Left lung (tissue), 10 donors: Measurements from ENCODE around the gene FCAMR. TPM values are rescaled to one million over a fixed set of nuclear protein-coding genes. Genes with fewer than 3 reads are reported as not detected.
A peak's percentile ranks its signal among the peaks of the same experiment; 100 is the strongest.

Source experiments
- ATAC-seq: fragments of 200-7000 bp; cut with Tn5 transposase; one replicate; pipeline ENCODE4 v1.9.1; 2020; ENCODE audit warnings: moderate library complexity
- DNase-seq, 4 donors: peaks; one replicate each; pipeline ENCODE4 v3.0.0-alpha.2; 2013 to 2020
- H3K27ac ChIP-seq, 2 donors: fragments of 200-600 bp; sonication (generic) in 1 of 2; one replicate each; pipeline versions ENCODE4 v1.5.0 to v1.8.0; 2020 to 2021
- H3K27me3 ChIP-seq, 2 donors: fragments of 200-600 bp; sonication (generic) in 1 of 2; one replicate each; pipeline versions ENCODE4 v1.5.0 to v1.8.0; 2020 to 2021
- H3K36me3 ChIP-seq, 2 donors: fragments of 200-600 bp; sonication (generic) in 1 of 2; one replicate each; pipeline versions ENCODE4 v1.5.0 to v1.8.0; 2020 to 2021
- H3K4me1 ChIP-seq, 2 donors: fragments of 200-600 bp; one replicate each; pipeline ENCODE4 v1.8.0; 2021
- H3K4me3 ChIP-seq, 2 donors: fragments of 200-600 bp; sonication (generic) in 1 of 2; one replicate each; pipeline versions ENCODE4 v1.5.0 to v1.8.0; 2020 to 2021; ENCODE audit warnings: mild to moderate bottlenecking in 1 of 2
- H3K9me3 ChIP-seq, 2 donors: fragments of 200-600 bp; sonication (generic) in 1 of 2; one replicate each; pipeline versions ENCODE4 v1.5.0 to v1.8.0; 2020 to 2021
- intact Hi-C, 2 donors: fragments of 100-400 bp; cut with DNase I; formaldehyde crosslinking; loops; one replicate each; pipeline versions ENCODE4 v1.11.2 to v1.14.2; 2022
- polyA plus RNA-seq, 6 donors: library from polyadenylated mRNA; unstranded; fragments of 120-200 nt; gene quantifications; one replicate each; pipeline ENCODE4 v1.2.1, GENCODE V29; 2013; ENCODE audit not compliant: insufficient read length in 6 of 6
- total RNA-seq, 2 donors: library from RNA; stranded (reverse); fragmentation: NEBNext Ultra II Directional; extraction: Animal tissue kit (Norgen Biotek cat#: 25700); gene quantifications; one replicate each; pipeline ENCODE4 v1.2.1, GENCODE V29; 2021
- TF ChIP-seq, protein P1 (sequence below), 2 donors: fragments of 200-600 bp; sonication (generic) in 1 of 2; IDR thresholded peaks; one replicate each; pipeline versions ENCODE4 v1.5.0 to v1.8.0; 2021; ENCODE audit warnings: antibody characterized with exemption in 2 of 2
- donor health status: DM: no; HTN: yes; CAD: no.
- donor health status: DM: no; HTN: no; CAD: no.

FCAMR gene
- total and polyA plus RNA-seq, 8 donors = 0.07 to 0.18 (median 0.07) TPM; not detected in 5

GRCh38 chr1:207004931-207005830, 34.9 kb upstream of the FCAMR start:
- DNase-seq (peak in 1 of 4 donors; percentile 63), ATAC-seq (peak; percentile 58)
- H3K9me3 ChIP-seq = no peaks in the 10 kb centered on the region
- H3K36me3 ChIP-seq = no peaks in the 10 kb centered on the region
- TF ChIP-seq, protein P1, sequence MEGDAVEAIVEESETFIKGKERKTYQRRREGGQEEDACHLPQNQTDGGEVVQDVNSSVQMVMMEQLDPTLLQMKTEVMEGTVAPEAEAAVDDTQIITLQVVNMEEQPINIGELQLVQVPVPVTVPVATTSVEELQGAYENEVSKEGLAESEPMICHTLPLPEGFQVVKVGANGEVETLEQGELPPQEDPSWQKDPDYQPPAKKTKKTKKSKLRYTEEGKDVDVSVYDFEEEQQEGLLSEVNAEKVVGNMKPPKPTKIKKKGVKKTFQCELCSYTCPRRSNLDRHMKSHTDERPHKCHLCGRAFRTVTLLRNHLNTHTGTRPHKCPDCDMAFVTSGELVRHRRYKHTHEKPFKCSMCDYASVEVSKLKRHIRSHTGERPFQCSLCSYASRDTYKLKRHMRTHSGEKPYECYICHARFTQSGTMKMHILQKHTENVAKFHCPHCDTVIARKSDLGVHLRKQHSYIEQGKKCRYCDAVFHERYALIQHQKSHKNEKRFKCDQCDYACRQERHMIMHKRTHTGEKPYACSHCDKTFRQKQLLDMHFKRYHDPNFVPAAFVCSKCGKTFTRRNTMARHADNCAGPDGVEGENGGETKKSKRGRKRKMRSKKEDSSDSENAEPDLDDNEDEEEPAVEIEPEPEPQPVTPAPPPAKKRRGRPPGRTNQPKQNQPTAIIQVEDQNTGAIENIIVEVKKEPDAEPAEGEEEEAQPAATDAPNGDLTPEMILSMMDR (IDR thresholded peaks at IDR 0.05) = peak; percentile 59 to 73
- no peaks in the 10 kb centered on the region for H3K27me3 ChIP-seq
- H3K4me1 ChIP-seq = peaks cover 17 to 20% of the 10 kb centered on the region in 2 donors
- intact Hi-C loops = no loop called here
- peak overlapping the region in 1 of 2 donors; percentile 1 for H3K27ac ChIP-seq
- no peak overlapping the region for H3K4me3 ChIP-seq

- TF ChIP-seq, protein P1 (IDR thresholded peaks at IDR 0.05) = no peak
- H3K9me3 ChIP-seq = no peaks in the 10 kb centered on the region
- no peaks in the 10 kb centered on the region for H3K27me3 ChIP-seq
- no peaks in the 10 kb centered on the region for H3K36me3 ChIP-seq
- peak overlapping the region; percentile 14 to 46 for H3K27ac ChIP-seq
- ATAC-seq = no peak
- H3K4me3 ChIP-seq = no peak overlapping the region
- DNase-seq = no peak
- peaks cover 20% of the 10 kb centered on the region in 2 donors for H3K4me1 ChIP-seq
- intact Hi-C loops = no loop called here
Observed at GRCh38 chr1:207003210-207003609, 33.0 kb upstream of the FCAMR start.

GRCh38 chr1:207002724-207003146, 32.5 kb upstream of the FCAMR start:
- intact Hi-C loops = no loop called here
- TF ChIP-seq, protein P1 (IDR thresholded peaks at IDR 0.05) = no peak
- H3K27me3 ChIP-seq = no peaks in the 10 kb centered on the region
- DNase-seq (peak in 3 of 4 donors; percentile 78 to 88 (median 87)), ATAC-seq (peak; percentile 86)
- H3K4me1 ChIP-seq = peaks cover 20% of the 10 kb centered on the region in 2 donors
- H3K9me3 ChIP-seq = no peaks in the 10 kb centered on the region
- no peaks in the 10 kb centered on the region for H3K36me3 ChIP-seq
- no peak overlapping the region for H3K4me3 ChIP-seq
- H3K27ac ChIP-seq = peak overlapping the region; percentile 14 to 46

DNA sequence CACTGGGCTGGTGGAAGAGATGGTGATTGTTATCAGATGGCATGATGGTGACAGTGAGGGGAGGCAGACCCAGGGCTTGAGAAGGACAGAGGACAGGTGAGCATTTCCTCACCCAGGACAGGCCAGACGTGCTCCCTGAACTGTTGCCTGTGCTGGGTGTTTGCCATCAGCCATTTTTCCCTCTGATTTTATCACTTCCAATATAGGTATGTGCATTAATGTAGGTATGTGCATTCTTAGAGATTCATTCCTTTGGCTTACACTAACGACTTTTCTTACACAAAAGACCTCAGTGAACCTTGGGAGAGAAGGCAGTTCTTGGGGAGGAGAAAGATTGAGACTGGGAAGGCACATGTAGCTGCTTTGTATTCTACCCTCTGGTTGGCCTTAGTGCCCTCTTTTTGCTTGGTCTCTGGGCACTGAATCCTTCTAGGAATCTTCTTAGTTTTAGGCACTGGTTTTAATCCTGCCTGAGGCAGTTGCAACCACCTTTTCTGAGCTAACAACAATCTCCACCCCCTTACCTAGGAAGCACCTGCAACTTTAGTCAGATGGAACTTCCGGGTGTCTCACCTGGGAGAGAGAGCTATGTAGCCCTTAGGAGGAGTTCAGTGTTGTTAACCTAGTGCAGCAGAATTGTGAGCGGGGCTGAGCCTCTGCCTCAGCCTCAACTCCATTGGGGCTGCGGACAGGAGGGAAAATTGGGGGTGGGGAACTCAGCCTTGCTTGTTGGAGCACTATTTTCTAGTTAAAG, 31.4 kb upstream of the FCAMR start:
- Histone ChIP-seq H3K4me1 (peaks cover 17 to 20% of the 10 kb centered on the region in 2 donors), H3K36me3 (no peaks in the 10 kb centered on the region), H3K4me3 (no peak overlapping the region), H3K27me3 (no peaks in the 10 kb centered on the region), H3K27ac (peak overlapping the region in 1 of 2 donors; percentile 38), H3K9me3 (no peaks in the 10 kb centered on the region)
- intact Hi-C loops = no loop called here
- DNase-seq = no peak
- ATAC-seq = peak; percentile 1
- TF ChIP-seq, protein P1 (IDR thresholded peaks at IDR 0.05) = no peak
